GM18498 (cell line): ENCODE results near the gene CDC6.
A peak's percentile ranks its signal among the peaks of the same experiment; 100 is the strongest.

Source experiments
- ATAC-seq: cut with Tn5 transposase; IDR thresholded peaks from one replicate; pipeline ENCODE4 v1.9.1; 2021; ENCODE audit warnings: mild to moderate bottlenecking, moderate library complexity; ENCODE audit not compliant: unreplicated experiment

The CDC6 gene

GRCh38 chr17:40321961-40322357 lies 34.3 kb downstream of the CDC6 start:
- no peak for ATAC-seq

GRCh38 chr17:40322358-40323315 lies 35.0 kb downstream of the CDC6 start:
- peak; percentile 35 for ATAC-seq

GRCh38 chr17:40323391-40324381 lies 36.0 kb downstream of the CDC6 start:
- no peak for ATAC-seq

- no peak for ATAC-seq
These were observed 37.7 kb downstream of the CDC6 start for GRCh38 chr17:40325156-40326013.

GRCh38 chr17:40326014-40326831 lies 38.5 kb downstream of the CDC6 start:
- ATAC-seq: no peak

GRCh38 chr17:40326832-40327199 lies 39.1 kb downstream of the CDC6 start:
- no peak for ATAC-seq

GRCh38 chr17:40327244-40327729 lies 39.6 kb downstream of the CDC6 start:
- no peak for ATAC-seq

- no peak for ATAC-seq
These were observed 40.2 kb downstream of the CDC6 start for GRCh38 chr17:40327735-40328385.

GRCh38 chr17:40328386-40328766 lies 40.7 kb downstream of the CDC6 start:
- ATAC-seq: no peak

- ATAC-seq: no peak
These were observed 42.4 kb downstream of the CDC6 start for GRCh38 chr17:40329839-40330794.

GRCh38 chr17:40330850-40331470 lies 43.3 kb downstream of the CDC6 start:
- no peak for ATAC-seq

- no peak for ATAC-seq
These were observed 44.3 kb downstream of the CDC6 start for GRCh38 chr17:40331743-40332641.

GRCh38 chr17:40333781-40334448 lies 46.2 kb downstream of the CDC6 start:
- ATAC-seq: no peak

- no peak for ATAC-seq
These were observed 47.9 kb downstream of the CDC6 start for GRCh38 chr17:40335620-40336019.

GRCh38 chr17:40337351-40337750 lies 49.7 kb downstream of the CDC6 start:
- ATAC-seq: no peak

- no peak for ATAC-seq
These were observed 50.4 kb downstream of the CDC6 start for GRCh38 chr17:40338058-40338457.
